ENCODE results near the gene PTMS. TPM values are rescaled to one million over a fixed set of nuclear protein-coding genes. Genes with fewer than 3 reads are reported as not detected.

The PTMS gene
- total and polyA plus RNA-seq, 2 donors (not counting 3 experiments of a cell fraction or from before 2014, with no cell fraction given) = 555 to 661 TPM

DNA sequence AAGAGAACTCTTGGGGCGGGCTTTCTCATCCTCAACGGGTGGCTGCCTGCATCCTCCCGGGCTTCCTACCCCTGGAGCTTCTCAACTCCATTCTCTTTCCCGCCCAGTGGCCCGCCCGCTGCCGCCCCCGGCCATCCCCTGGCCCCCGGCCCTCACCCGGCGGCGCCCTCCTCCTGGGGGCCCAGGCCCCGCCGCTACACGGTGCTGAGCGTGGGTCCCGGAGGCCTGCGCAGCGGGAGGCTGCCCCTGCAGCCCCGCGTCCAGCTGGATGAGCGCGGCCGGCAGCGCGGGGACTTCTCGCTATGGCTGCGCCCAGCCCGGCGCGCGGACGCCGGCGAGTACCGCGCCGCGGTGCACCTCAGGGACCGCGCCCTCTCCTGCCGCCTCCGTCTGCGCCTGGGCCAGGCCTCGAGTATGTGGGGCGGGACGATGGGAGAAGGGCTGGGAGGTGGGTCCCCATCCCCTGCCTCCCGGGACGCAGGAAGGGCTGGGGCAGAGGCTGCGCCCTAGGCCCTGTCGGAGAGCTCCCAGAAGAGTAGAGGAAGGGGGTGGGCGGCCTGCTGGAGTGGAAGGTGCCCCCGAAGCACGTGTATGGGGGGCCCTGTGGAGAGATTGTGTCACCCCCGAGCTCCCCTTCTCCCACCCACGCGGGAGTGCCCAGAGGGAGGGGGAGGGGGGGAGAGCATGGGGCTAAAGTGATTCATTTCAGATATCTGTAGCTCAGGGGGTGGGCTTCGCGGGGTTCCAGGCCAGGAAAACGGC, 7.6 kb downstream of the PTMS start:
- Histone ChIP-seq H3K79me2 (ENCODE audit: control insufficient read depth, insufficient read depth, low read length) (peaks cover 10% of the 10 kb centered on the region), H3K9ac (replicated peaks; ENCODE audit: extremely low read depth, insufficient read depth, low read length) (no peak overlapping the region), H3K4me2 (ENCODE audit: insufficient read depth, low read length) (no peak overlapping the region), H3K27ac (ENCODE audit: insufficient read depth, low read depth, low read length) (no peak overlapping the region), H4K20me1 (replicated peaks; ENCODE audit: control insufficient read depth, extremely low read depth, insufficient read depth, low read length) (no peaks in the 10 kb centered on the region), H3K9me3 (replicated peaks; ENCODE audit: control insufficient read depth, insufficient read depth, low read length) (no peaks in the 10 kb centered on the region), H3K36me3 (ENCODE audit: control insufficient read depth in 2 of 2, extremely low read depth in 1 of 2, insufficient read depth in 2 of 2, low read length in 2 of 2) (peaks cover 0 to 29% of the 10 kb centered on the region in 2 experiments), H3K27me3 (ENCODE audit: control insufficient read depth in 2 of 2, insufficient read depth in 2 of 2, low read length in 2 of 2) (no peaks in the 10 kb centered on the region), H3K4me3 (replicated peaks in 1 of 3; ENCODE audit: insufficient read depth in 1 of 3, low read depth in 1 of 3, low read length in 3 of 3) (no peak overlapping the region), H3K9me1 (replicated peaks; ENCODE audit: control insufficient read depth, extremely low read depth, insufficient read depth, low read length) (no peaks in the 10 kb centered on the region), H3K4me1 (ENCODE audit: control insufficient read depth, extremely low read depth, insufficient read depth, low read length) (peaks cover 10% of the 10 kb centered on the region), H2AFZ (ENCODE audit: low read depth, low read length) (no peak overlapping the region)
- DNase-seq (ENCODE audit: low read depth, low spot score) (no peak), FAIRE-seq (no peak)
- POLR2A ChIA-PET = no interaction called here
- BruUV-seq (replicated peaks) = no TSS peak
- intact Hi-C loops (cut with micrococcal nuclease) (no loop called here), dilution Hi-C loops (cut with MboI; ENCODE audit: extremely low pct_ligation_motif_present, low sequenced_read_pairs) (no loop called here)
- CTCF ChIA-PET = interaction anchor here (2.4 kb wide), 1 partner anchor 20 kb away, joined by 17 read pairs; the partner anchor contains the start of gene MLF2
- TF ChIP-seq POLR2A (IDR thresholded peaks at IDR 0.05; ENCODE audit: low read depth, low read length) (no peak), EZH2 (IDR thresholded peaks at IDR 0.05; ENCODE audit: borderline replicate concordance, low read depth, low read length, severe bottlenecking) (no peak), JUN (IDR thresholded peaks at IDR 0.05; ENCODE audit: borderline replicate concordance, insufficient read depth, insufficient read length, low read depth) (no peak), GATA2 (IDR thresholded peaks at IDR 0.05; ENCODE audit: insufficient read depth, insufficient read length, low read depth, low read length) (no peak), CTCF (IDR thresholded peaks at IDR 0.05; ENCODE audit: extremely low read depth in 1 of 2, insufficient read depth in 1 of 2, low read depth in 1 of 2, low read length in 2 of 2) (no peak), POLR2AphosphoS5 (IDR thresholded peaks at IDR 0.05; ENCODE audit: insufficient read depth, low read depth, low read length) (no peak), FOS (IDR thresholded peaks at IDR 0.05; ENCODE audit: borderline replicate concordance, insufficient read depth, low read length) (no peak)
- TF ChIP-seq, protein P1, sequence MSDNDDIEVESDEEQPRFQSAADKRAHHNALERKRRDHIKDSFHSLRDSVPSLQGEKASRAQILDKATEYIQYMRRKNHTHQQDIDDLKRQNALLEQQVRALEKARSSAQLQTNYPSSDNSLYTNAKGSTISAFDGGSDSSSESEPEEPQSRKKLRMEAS (IDR thresholded peaks at IDR 0.05; ENCODE audit: insufficient read depth, insufficient read length) = no peak
